ENCODE data around the gene ACTR3C.

The ACTR3C gene

GRCh38 chr7:150322833-150323681, at the start of gene ACTR3C, which contains the start of gene LRRC61:
Gene ACTR3C, minus strand, starts transcription at chr7:150323545. Its CDS starts 28,249 bp downstream, at chr7:150295296.
Gene LRRC61, plus strand, starts transcription at chr7:150323355. Its CDS starts 13,507 bp downstream, at chr7:150336862.
- DNase-seq, result peak; percentile 78

- DNase-seq, result no peak
Observed at GRCh38 chr7:150372271-150373048, 49.1 kb upstream of the ACTR3C start.

DNA sequence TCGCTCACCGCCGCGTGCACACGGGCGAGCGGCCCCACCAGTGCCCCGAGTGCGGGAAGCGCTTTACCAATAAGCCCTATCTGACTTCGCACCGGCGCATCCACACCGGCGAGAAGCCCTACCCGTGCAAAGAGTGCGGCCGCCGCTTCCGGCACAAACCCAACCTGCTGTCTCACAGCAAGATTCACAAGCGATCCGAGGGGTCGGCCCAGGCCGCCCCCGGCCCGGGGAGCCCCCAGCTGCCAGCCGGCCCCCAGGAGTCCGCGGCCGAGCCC, 48.6 kb upstream of the ACTR3C start:
- DNase-seq, result no peak

- no peak for DNase-seq
Observed at GRCh38 chr7:150371131-150371995, 48.0 kb upstream of the ACTR3C start.

- DNase-seq, result no peak
Observed at GRCh38 chr7:150370612-150371071, 47.3 kb upstream of the ACTR3C start.

- DNase-seq, result no peak
Observed at GRCh38 chr7:150369748-150370501, 46.6 kb upstream of the ACTR3C start.

DNA sequence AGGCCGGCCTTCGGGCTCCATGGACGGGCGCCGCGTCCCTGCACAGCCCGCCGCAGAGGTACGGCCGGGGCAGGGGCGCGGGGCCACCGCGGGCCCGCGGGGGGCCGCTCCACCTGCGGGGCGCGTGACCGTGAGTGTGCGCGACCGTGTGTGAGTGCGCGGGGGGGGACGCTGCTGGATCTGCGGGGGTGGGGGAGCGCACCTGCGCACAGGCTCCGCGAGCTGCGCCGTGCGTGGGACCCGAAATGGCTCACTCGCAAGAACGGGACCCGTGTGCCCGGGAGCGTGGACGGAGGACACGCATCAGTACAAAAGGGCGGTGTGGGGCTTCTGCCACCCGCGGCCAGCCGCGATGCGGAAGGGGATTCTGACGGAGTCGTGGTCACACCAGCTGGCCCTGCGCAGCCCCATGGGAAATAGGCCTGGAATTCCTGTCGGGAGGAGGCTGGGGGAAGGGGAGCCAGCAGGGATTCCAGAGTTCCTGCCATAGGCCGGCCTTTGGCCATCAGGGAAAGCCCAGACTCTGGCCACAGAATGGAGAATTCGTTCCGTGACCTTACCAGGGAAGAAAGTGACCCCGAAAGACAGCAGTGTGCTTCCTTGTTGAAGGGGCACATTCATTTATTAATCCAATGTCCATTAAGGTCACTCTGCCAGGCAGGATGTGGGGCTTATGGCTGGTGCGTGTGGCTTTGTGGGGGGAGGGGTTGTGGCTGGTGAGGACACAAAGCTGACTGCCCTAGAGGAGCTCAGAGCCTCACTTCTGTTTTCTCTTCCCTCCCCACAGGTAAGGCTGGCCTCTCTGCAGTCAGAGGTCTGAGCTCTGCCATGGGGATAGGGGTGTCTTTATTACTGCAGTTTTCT, 45.8 kb upstream of the ACTR3C start:
- peak; percentile 11 for DNase-seq

DNA sequence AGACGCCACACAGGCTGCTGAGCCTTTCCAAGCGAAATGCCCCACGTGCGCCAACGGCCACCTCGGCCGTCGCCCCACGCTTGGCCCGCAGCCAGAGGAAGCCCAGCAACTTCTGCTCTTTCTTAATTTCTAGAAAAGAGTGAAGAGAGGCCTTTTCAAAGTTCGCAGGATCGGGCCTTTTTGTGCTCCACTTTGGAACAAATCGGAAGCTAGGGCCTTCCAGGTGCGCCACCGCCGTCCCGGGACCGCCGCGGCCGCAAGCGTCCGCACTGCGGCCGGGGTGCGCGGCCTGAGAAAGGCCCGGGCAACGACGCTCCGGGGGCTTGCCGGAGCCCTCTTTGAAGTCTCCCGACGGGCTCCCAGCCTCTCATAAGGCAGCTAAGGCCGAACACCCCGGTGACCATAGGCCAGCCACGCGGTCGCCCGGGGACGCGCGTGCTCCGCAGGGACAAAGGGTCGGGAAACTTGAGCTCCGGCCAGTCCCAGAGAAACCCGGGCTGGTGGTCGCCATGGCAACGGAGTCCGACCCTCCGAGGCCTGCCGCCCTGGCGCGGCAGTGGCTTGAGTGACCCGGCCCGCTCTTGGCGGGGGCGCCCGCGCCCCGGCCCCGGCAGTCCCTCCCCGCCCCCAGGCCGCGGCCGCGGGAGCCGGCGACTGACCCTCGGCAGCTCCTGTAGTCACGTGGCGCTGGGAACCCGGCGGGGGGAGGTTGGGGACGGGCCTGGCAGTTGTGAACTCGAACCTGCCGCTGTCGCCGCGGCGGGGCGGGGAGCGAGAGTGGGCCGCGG, 44.9 kb upstream of the ACTR3C start, which contains the start of gene REPIN1:
Gene REPIN1 (plus strand): TSS at position 727 of the 788 bp plus-strand sequence. CDS start 890 bp downstream, outside the sequence.
- peak; percentile 88 for DNase-seq

GRCh38 chr7:150367677-150368095, 44.3 kb upstream of the ACTR3C start:
- DNase-seq, result no peak

GRCh38 chr7:150365673-150366398, 42.5 kb upstream of the ACTR3C start:
- DNase-seq, result no peak

DNA sequence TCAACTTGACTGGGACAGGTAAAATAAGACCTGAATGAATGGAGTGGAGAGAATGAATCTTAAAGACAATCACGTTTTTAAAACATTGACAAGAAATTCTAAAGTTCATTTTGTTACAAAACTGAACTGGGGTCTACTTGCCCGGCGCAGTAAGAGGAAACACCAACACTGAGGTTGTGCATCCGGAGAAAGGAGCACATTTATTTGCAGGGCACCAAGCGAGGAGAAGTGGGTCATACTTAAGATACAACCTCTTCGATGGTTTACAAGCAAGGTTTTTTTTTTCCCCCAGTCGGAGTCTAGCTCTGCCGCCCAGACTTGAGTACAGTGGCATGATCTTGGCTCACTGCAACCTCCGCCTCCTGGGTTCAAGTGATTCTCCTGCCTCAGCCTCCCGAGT, 41.8 kb upstream of the ACTR3C start:
- DNase-seq, result no peak

DNA sequence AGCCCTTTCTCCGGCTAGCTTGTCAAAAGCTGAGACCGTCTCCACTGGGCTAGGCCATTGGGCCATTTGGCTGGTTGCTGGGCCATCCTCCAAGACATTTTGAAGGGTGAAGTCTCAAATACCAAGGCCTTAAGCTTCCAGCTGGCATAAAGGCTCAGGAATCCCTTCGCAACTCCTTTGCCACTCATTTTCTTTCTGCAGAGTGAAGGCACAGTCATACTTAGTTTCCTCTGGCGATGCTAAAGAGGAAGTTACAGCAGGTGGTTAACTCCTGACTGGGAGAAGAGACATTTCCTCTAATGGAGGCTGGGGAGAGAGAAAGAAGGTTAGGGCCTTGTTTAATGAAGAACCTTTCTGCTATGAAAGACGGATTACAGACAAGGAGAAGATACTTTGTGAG, 40.5 kb upstream of the ACTR3C start:
- no peak for DNase-seq

GRCh38 chr7:150363370-150363769, 40.0 kb upstream of the ACTR3C start:
- no peak for DNase-seq

- DNase-seq, result no peak
Observed at GRCh38 chr7:150361807-150362621, 38.7 kb upstream of the ACTR3C start.

GRCh38 chr7:150361402-150361801, 38.1 kb upstream of the ACTR3C start:
- DNase-seq, result no peak

GRCh38 chr7:150360363-150361058, 37.2 kb upstream of the ACTR3C start:
- no peak for DNase-seq

DNA sequence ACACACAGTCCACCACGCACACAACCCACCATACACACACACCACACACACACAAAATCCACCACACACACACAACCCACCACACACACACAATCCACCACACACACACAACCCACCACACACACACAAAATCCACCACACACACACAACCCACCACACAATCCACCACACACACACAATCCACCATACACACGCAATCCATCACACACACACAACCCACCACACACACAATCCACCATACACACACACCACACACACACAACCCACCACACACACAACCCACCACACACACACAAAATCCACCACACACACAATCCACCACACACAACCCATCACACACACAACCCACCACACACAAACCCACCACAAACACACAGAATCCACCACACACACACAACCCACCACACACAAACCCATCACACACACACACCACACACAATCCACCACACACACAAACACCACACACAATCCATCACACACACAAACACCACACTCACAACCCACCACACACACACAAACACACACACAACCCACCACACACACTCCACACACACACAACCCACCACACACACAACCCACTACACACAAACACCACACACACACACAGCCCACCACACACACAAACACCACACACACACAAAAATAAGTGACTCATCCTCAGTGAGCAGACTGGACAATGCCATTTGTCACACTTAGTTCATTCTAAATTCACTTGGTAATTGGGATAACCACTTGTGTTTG, 36.4 kb upstream of the ACTR3C start:
- no peak for DNase-seq

Measured in NCI-H1105 (cell line).